Measurements from ENCODE around the gene PRSS56. TPM values are rescaled to one million over a fixed set of nuclear protein-coding genes. Genes with fewer than 3 reads are reported as not detected.

PRSS56 gene
- total and polyA plus RNA-seq, 2 of the 13 experiments (the other 11 are each of a cell fraction or from before 2014, with no cell fraction given) = not detected

GRCh38 chr2:232574674-232575403 lies 54.7 kb downstream of the PRSS56 start (continued):
- TF ChIP-seq ZNF317 (CRISPR knock-in tag; IDR thresholded peaks at IDR 0.05) (no peak), ZBTB34 (CRISPR knock-in tag; IDR thresholded peaks at IDR 0.05) (no peak), TMF1 (CRISPR knock-in tag; IDR thresholded peaks at IDR 0.05; ENCODE audit: low read depth) (no peak), ZZZ3 (CRISPR knock-in tag; IDR thresholded peaks at IDR 0.05; ENCODE audit: borderline replicate concordance) (no peak), ZNF20 (CRISPR knock-in tag; IDR thresholded peaks at IDR 0.05) (no peak), ZNF577 (CRISPR knock-in tag; IDR thresholded peaks at IDR 0.05; ENCODE audit: borderline replicate concordance, low read depth) (no peak), FIP1L1 (IDR thresholded peaks at IDR 0.05; ENCODE audit: borderline replicate concordance, insufficient read depth, low read depth, low read length) (no peak), CBX5 (CRISPR knock-in tag; IDR thresholded peaks at IDR 0.05; ENCODE audit: borderline replicate concordance) (no peak), PREB (CRISPR knock-in tag; IDR thresholded peaks at IDR 0.05) (no peak), ZNF549 (CRISPR knock-in tag; IDR thresholded peaks at IDR 0.05) (no peak), ZNF274 (CRISPR knock-in tag; IDR thresholded peaks at IDR 0.05) (no peak), FOXA3 (CRISPR knock-in tag; IDR thresholded peaks at IDR 0.05) (peak; percentile 54; the same call in 1 of the 2 replicates), NFATC3 (CRISPR knock-in tag; IDR thresholded peaks at IDR 0.05) (no peak), ZFP82 (CRISPR knock-in tag; IDR thresholded peaks at IDR 0.05; ENCODE audit: borderline replicate concordance) (no peak), RARA (CRISPR knock-in tag; IDR thresholded peaks at IDR 0.05) (0 out of 2 replicates have a peak, but pooled peaks have one; percentile 31), SKI (IDR thresholded peaks at IDR 0.05; ENCODE audit: partially characterized antibody) (peak; percentile 66), ZNF674 (CRISPR knock-in tag; IDR thresholded peaks at IDR 0.05; ENCODE audit: low read depth) (no peak), TRIM24 (CRISPR knock-in tag; IDR thresholded peaks at IDR 0.05) (no peak), NFIC (IDR thresholded peaks at IDR 0.05; ENCODE audit: low read length) (peak; percentile 40; the same call in 1 of the 2 replicates), ZNF558 (CRISPR knock-in tag; IDR thresholded peaks at IDR 0.05; ENCODE audit: borderline replicate concordance) (no peak), HDAC2 (CRISPR knock-in tag; IDR thresholded peaks at IDR 0.05) (peak; percentile 55; the same call in 1 of the 2 replicates), TAF15 (IDR thresholded peaks at IDR 0.05; ENCODE audit: low read depth, low read length, poor library complexity, severe bottlenecking) (no peak), PLSCR1 (CRISPR knock-in tag; IDR thresholded peaks at IDR 0.05; ENCODE audit: borderline replicate concordance) (no peak), PAX8 (CRISPR knock-in tag; IDR thresholded peaks at IDR 0.05; ENCODE audit: borderline replicate concordance) (no peak), ZNF83 (CRISPR knock-in tag; IDR thresholded peaks at IDR 0.05; ENCODE audit: borderline replicate concordance) (no peak)

Data from HepG2 (cell line).